Measurements from ENCODE around the gene CLEC11A.

The CLEC11A gene

DNA sequence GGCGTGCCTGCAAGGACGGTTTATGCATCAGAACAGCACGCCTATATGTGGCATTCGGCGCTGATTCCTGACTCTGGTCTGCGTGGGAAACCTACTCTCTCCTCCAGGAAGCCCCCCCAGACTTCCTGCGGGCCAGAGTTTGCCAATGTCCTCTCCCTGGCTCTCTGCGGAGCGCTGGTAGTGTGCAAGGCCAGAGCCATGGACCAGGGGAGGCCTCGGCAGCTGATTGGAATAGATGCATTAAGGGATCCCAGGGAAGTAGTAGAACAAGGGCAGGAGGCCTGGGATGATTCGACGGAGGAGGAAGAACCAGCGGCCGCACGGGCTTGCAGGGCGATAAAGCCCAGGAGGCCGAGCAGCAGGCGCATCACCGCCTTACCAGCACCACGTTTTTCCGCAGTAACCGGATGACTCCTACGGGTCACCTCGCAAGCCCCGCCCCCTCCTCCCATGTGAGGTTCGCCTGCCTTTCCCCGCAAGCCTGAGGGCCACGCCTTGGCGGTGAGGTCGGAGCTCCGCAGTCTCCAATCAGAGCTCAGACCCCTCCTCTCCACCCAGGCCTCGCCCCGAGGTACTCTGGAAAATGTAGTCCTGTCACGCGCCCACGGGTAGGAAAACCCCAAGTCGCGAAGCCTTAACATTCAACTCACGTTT is 5.0 kb downstream of the CLEC11A start (continued):
- TF ChIP-seq, protein P1, sequence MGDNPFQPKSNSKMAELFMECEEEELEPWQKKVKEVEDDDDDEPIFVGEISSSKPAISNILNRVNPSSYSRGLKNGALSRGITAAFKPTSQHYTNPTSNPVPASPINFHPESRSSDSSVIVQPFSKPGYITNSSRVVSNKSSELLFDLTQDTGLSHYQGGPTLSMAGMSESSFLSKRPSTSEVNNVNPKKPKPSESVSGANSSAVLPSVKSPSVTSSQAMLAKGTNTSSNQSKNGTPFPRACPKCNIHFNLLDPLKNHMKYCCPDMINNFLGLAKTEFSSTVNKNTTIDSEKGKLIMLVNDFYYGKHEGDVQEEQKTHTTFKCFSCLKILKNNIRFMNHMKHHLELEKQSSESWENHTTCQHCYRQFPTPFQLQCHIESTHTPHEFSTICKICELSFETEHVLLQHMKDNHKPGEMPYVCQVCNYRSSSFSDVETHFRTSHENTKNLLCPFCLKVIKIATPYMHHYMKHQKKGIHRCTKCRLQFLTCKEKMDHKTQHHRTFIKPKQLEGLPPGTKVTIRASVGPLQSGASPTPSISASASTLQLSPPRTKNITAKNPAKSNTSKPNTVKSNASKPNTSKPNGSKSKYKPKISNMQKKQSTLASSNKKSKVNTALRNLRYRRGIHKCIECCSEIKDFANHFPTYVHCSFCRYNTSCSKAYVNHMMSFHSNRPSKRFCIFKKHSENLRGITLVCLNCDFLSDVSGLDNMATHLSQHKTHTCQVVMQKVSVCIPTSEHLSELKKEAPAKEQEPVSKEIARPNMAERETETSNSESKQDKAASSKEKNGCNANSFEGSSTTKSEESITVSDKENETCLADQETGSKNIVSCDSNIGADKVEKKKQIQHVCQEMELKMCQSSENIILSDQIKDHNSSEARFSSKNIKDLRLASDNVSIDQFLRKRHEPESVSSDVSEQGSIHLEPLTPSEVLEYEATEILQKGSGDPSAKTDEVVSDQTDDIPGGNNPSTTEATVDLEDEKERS (tag by site-specific recombination; IDR thresholded peaks at IDR 0.05) = no peak
- TF ChIP-seq AEBP2 (tag by site-specific recombination; IDR thresholded peaks at IDR 0.05; ENCODE audit: borderline replicate concordance) (no peak), ZNF292 (tag by site-specific recombination; IDR thresholded peaks at IDR 0.05; ENCODE audit: borderline replicate concordance, low read depth) (no peak), ZNF335 (tag by site-specific recombination; conservative IDR thresholded peaks at IDR 0.05) (peak; percentile 34; the same call in 1 of the 2 replicates), ZFP69B (tag by site-specific recombination; IDR thresholded peaks at IDR 0.05) (no peak), HOXD13 (CRISPR knock-in tag; IDR thresholded peaks at IDR 0.05; ENCODE audit: borderline replicate concordance) (no peak)
- TF ChIP-seq, protein P2, sequence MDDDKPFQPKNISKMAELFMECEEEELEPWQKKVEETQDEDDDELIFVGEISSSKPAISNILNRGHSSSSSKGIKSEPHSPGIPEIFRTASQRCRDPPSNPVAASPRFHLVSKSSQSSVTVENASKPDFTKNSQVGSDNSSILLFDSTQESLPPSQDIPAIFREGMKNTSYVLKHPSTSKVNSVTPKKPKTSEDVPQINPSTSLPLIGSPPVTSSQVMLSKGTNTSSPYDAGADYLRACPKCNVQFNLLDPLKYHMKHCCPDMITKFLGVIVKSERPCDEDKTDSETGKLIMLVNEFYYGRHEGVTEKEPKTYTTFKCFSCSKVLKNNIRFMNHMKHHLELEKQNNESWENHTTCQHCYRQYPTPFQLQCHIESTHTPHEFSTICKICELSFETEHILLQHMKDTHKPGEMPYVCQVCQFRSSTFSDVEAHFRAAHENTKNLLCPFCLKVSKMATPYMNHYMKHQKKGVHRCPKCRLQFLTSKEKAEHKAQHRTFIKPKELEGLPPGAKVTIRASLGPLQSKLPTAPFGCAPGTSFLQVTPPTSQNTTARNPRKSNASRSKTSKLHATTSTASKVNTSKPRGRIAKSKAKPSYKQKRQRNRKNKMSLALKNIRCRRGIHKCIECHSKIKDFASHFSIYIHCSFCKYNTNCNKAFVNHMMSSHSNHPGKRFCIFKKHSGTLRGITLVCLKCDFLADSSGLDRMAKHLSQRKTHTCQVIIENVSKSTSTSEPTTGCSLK (tag by site-specific recombination; IDR thresholded peaks at IDR 0.05) = no peak
- TF ChIP-seq, protein P3, sequence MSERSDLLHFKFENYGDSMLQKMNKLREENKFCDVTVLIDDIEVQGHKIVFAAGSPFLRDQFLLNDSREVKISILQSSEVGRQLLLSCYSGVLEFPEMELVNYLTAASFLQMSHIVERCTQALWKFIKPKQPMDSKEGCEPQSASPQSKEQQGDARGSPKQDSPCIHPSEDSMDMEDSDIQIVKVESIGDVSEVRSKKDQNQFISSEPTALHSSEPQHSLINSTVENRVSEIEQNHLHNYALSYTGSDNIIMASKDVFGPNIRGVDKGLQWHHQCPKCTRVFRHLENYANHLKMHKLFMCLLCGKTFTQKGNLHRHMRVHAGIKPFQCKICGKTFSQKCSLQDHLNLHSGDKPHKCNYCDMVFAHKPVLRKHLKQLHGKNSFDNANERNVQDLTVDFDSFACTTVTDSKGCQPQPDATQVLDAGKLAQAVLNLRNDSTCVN (tag by site-specific recombination; optimal IDR thresholded peaks at IDR 0.05) = peak; percentile 45

DNA sequence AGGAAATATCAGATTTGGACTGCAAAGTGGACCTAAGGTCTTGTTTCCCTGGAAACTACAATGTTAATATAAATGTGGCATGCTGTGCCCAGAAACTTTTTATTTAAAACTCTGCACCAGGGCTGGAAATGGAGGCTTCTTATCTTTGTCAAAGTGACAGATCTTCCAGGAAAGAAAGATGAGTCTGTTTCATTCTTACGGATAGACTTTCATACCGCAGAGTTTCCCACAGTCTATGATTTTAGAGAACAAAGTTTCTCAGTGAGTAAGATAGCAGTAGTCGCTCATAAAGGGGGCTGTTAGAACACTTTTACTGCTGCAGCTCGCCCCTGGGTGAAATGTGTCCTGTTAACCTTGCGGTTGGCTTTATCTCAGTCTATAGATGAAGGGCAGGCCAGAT is 6.7 kb downstream of the CLEC11A start:
- Histone ChIP-seq H3K27ac (ENCODE audit: extremely low read depth, low read depth, low read length) (no peak overlapping the region), H3K9me3 (ENCODE audit: control insufficient read depth, insufficient read depth, low read depth, low read length) (no peaks in the 10 kb centered on the region), H3K4me3 (ENCODE audit: low read depth, low read length) (no peak overlapping the region), H3K36me3 (ENCODE audit: control insufficient read depth in 2 of 2, insufficient read depth in 1 of 2, low read length in 2 of 2) (no peaks in the 10 kb centered on the region; a peak in 1 of 3 replicates), H3K4me1 (ENCODE audit: control insufficient read depth, insufficient read depth, low read length) (0 out of 2 replicates have a peak, but pooled peaks cover 4% of the 10 kb centered on the region)
- ChIA-PET CTCF (interaction anchor here (1.4 to 1.8 kb wide), 3 partner anchors 24 to 192 kb away, joined by 3 to 4 read pairs (median 3); no protein-coding TSS in a partner anchor), POLR2A (interaction anchor here (0.6 to 0.7 kb wide), 6 partner anchors 32 to 610 kb away, joined by 3 to 4 read pairs (median 3); no protein-coding TSS in a partner anchor)
- no peak for TF ChIP-seq ZNF140 (tag by site-specific recombination; IDR thresholded peaks at IDR 0.05)

DNA sequence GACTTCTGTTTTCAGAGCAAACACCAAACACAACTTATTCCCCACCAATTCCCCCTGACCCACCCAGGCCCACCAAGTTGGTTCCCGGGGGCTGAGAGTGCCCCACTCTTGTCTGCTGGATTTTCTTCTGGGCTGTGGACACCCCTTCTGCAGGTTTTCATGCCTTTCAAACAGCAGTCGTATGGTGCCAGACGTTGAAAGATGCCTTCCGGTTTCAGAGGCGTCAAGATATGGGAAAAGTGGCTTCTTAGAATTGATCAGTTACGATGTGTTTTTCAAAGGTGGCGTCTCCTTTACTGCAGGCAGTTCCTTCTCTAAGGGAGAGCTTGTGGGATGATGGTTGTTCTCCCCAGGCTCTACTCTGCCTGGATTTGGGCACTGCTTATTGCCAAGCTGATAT is 12.7 kb downstream of the CLEC11A start:
- CTCF ChIA-PET = interaction anchor here (0.8 to 3.3 kb wide), 2 partner anchors 11 to 30 kb away, joined by 3 to 26 read pairs; no protein-coding TSS in a partner anchor
- no peaks in the 10 kb centered on the region for H3K9me3 ChIP-seq (ENCODE audit: control insufficient read depth, insufficient read depth, low read depth, low read length)
- POLR2A ChIA-PET = interaction anchor here (2.6 kb wide), 1 partner anchor 11 kb away, joined by 12 read pairs; no protein-coding TSS in a partner anchor
- TF ChIP-seq, protein P4, sequence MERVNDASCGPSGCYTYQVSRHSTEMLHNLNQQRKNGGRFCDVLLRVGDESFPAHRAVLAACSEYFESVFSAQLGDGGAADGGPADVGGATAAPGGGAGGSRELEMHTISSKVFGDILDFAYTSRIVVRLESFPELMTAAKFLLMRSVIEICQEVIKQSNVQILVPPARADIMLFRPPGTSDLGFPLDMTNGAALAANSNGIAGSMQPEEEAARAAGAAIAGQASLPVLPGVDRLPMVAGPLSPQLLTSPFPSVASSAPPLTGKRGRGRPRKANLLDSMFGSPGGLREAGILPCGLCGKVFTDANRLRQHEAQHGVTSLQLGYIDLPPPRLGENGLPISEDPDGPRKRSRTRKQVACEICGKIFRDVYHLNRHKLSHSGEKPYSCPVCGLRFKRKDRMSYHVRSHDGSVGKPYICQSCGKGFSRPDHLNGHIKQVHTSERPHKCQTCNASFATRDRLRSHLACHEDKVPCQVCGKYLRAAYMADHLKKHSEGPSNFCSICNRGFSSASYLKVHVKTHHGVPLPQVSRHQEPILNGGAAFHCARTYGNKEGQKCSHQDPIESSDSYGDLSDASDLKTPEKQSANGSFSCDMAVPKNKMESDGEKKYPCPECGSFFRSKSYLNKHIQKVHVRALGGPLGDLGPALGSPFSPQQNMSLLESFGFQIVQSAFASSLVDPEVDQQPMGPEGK (tag by site-specific recombination; IDR thresholded peaks at IDR 0.05) = no peak
- TF ChIP-seq AEBP2 (tag by site-specific recombination; IDR thresholded peaks at IDR 0.05; ENCODE audit: borderline replicate concordance) (no peak), ZNF132 (tag by site-specific recombination; IDR thresholded peaks at IDR 0.05; ENCODE audit: borderline replicate concordance) (no peak), ZNF248 (tag by site-specific recombination; IDR thresholded peaks at IDR 0.05) (no peak), ZNF837 (tag by site-specific recombination; IDR thresholded peaks at IDR 0.05) (no peak), ZNF175 (tag by site-specific recombination; IDR thresholded peaks at IDR 0.05) (no peak), ZNF792 (tag by site-specific recombination; IDR thresholded peaks at IDR 0.05) (no peak), SP2 (tag by site-specific recombination; IDR thresholded peaks at IDR 0.05) (no peak), WT1 (tag by site-specific recombination; IDR thresholded peaks at IDR 0.05) (no peak), ZNF624 (tag by site-specific recombination; IDR thresholded peaks at IDR 0.05) (no peak), KLF16 (tag by site-specific recombination; IDR thresholded peaks at IDR 0.05) (no peak), ZNF335 (tag by site-specific recombination; conservative IDR thresholded peaks at IDR 0.05) (no peak)

More for the DNA sequence above, 12.7 kb downstream of the CLEC11A start:
- Histone ChIP-seq H3K36me3 (ENCODE audit: control insufficient read depth in 2 of 2, insufficient read depth in 1 of 2, low read length in 2 of 2) (no peaks in the 10 kb centered on the region; a peak in 1 of 3 replicates), H3K4me1 (ENCODE audit: control insufficient read depth, insufficient read depth, low read length) (no peaks in the 10 kb centered on the region), H3K4me3 (ENCODE audit: low read depth, low read length) (no peak overlapping the region), H3K27ac (ENCODE audit: extremely low read depth, low read depth, low read length) (no peak overlapping the region)
